Smooth muscle cell (in vitro differentiated cells): Measurements from ENCODE around the gene ZNF391. TPM values are rescaled to one million over a fixed set of nuclear protein-coding genes. Genes with fewer than 3 reads are reported as not detected.
"Not testable (repeated sequence)": the region's sequence is repeated elsewhere in the genome, so short reads cannot be mapped to it uniquely, and the experiment has no call there.

ENCODE experiments used
- DNase-seq: peaks from one replicate; lab custom pipeline; 2025; ENCODE audit not compliant: unreplicated experiment; lab: John Stamatoyannopoulos, UW
- H2AFZ ChIP-seq: fragments of 200-600 bp; sonication (generic); 2 replicates; pipeline ENCODE4 v1.6.0; 2016; ENCODE audit warnings: antibody characterized with exemption, low read depth, mild to moderate bottlenecking
- H3F3A ChIP-seq: fragments of 200-600 bp; sonication (generic); 2 replicates; pipeline ENCODE4 v1.6.0; 2017; ENCODE audit warnings: antibody characterized with exemption, low read depth
- H3K27ac ChIP-seq: fragments of 200-600 bp; sonication (generic); 2 replicates; pipeline ENCODE4 v1.5.1; 2016; ENCODE audit warnings: low read depth, mild to moderate bottlenecking
- H3K27me3 ChIP-seq: fragments of 200-600 bp; sonication (generic); 2 replicates; pipeline ENCODE4 v1.6.1; 2016; ENCODE audit warnings: low read depth, mild to moderate bottlenecking
- H3K36me3 ChIP-seq: fragments of 200-600 bp; sonication (generic); 2 replicates; pipeline ENCODE4 v1.5.1; 2016; ENCODE audit warnings: low read depth
- H3K4me1 ChIP-seq: fragments of 200-600 bp; sonication (generic); 2 replicates; pipeline ENCODE4 v1.5.1; 2016; ENCODE audit warnings: low read depth
- H3K4me2 ChIP-seq: fragments of 200-600 bp; sonication (generic); 2 replicates; pipeline ENCODE4 v1.6.0; 2016; ENCODE audit warnings: mild to moderate bottlenecking
- H3K4me3 ChIP-seq: fragments of 200-600 bp; sonication (generic); 2 replicates; pipeline ENCODE4 v1.5.1; 2016; ENCODE audit warnings: mild to moderate bottlenecking
- H3K79me2 ChIP-seq: fragments of 200-600 bp; sonication (generic); 2 replicates; pipeline ENCODE4 v1.6.0; 2016; ENCODE audit warnings: low read depth, mild to moderate bottlenecking
- H3K9ac ChIP-seq: fragments of 200-600 bp; sonication (generic); 2 replicates; pipeline ENCODE4 v1.6.0; 2016; ENCODE audit warnings: low read depth
- H3K9me3 ChIP-seq: fragments of 200-600 bp; sonication (generic); replicated peaks from 2 replicates; pipeline ENCODE4 v1.5.1; 2016; ENCODE audit warnings: low read depth
- H4K20me1 ChIP-seq: fragments of 200-600 bp; sonication (generic); 2 replicates; pipeline ENCODE4 v1.6.0; 2016; ENCODE audit warnings: low read depth
- WGBS: methylation state at CpG from one replicate; pipeline ENCODE4 v1.1.7; 2016; ENCODE audit warnings: low lambda C conversion rate; 5-methylcytosine and 5-hydroxymethylcytosine counted together
- polyA plus RNA-seq: library from polyadenylated mRNA; unstranded; fragments of >200 nt; fragmentation: Nextera tagmentation; extraction: Ambion mirVana; gene quantifications from 2 replicates; pipeline ENCODE4 v1.2.1, GENCODE V29; 2016
- total RNA-seq: library from RNA; depleted of rRNA; stranded (reverse); fragments of >200 nt; gene quantifications from 2 replicates; pipeline ENCODE4 v1.2.3, GENCODE V29; 2014
- TF ChIP-seq, protein P1 (sequence below): fragments of 200-600 bp; sonication (generic); IDR thresholded peaks from 2 replicates; pipeline ENCODE4 v1.5.1; 2017; ENCODE audit warnings: borderline replicate concordance, mild to moderate bottlenecking, antibody characterized with exemption; ENCODE audit not compliant: insufficient read depth, poor library complexity, severe bottlenecking

The ZNF391 gene
- total and polyA plus RNA-seq, 2 experiments from 2014 or later: 6.4 to 8.2 TPM

DNA sequence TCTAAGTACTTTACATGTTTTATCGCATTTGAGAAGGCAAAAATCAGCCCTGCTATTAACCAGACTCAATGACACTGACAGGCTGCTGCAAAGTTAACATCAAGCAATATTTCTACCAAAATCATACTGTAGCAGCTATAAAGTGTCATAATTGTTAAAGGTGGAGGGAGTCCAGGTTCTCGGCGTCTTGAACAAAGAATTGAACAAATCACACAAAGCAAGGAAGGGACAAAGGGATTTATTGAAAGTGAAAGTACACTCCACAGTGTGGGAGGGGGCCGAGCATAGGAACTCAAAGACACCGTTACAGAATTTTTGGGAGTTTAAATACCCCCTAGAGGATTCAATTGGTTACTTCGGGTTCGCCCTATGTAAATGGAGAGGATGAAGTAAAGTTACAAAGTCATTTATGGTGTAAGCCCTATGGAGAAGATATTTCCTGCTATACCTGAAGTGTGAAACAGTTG is 12.9 kb upstream of the ZNF391 start:
- Histone ChIP-seq H3K4me2 (peak overlapping the region; percentile 98), H3F3A (no peaks in the 10 kb centered on the region), H3K9me3 (no peaks in the 10 kb centered on the region), H2AFZ (peak overlapping the region; percentile 100), H3K36me3 (no peaks in the 10 kb centered on the region), H3K27ac (peak overlapping the region; percentile 5), H4K20me1 (no peaks in the 10 kb centered on the region), H3K27me3 (no peaks in the 10 kb centered on the region), H3K4me3 (peak overlapping the region; percentile 98), H3K9ac (no peak overlapping the region), H3K4me1 (peaks cover 6% of the 10 kb centered on the region), H3K79me2 (no peaks in the 10 kb centered on the region)
- WGBS: 38% methylated on average over 7 of the region's 7 CpGs
- DNase-seq: no peak
- TF ChIP-seq, protein P1, sequence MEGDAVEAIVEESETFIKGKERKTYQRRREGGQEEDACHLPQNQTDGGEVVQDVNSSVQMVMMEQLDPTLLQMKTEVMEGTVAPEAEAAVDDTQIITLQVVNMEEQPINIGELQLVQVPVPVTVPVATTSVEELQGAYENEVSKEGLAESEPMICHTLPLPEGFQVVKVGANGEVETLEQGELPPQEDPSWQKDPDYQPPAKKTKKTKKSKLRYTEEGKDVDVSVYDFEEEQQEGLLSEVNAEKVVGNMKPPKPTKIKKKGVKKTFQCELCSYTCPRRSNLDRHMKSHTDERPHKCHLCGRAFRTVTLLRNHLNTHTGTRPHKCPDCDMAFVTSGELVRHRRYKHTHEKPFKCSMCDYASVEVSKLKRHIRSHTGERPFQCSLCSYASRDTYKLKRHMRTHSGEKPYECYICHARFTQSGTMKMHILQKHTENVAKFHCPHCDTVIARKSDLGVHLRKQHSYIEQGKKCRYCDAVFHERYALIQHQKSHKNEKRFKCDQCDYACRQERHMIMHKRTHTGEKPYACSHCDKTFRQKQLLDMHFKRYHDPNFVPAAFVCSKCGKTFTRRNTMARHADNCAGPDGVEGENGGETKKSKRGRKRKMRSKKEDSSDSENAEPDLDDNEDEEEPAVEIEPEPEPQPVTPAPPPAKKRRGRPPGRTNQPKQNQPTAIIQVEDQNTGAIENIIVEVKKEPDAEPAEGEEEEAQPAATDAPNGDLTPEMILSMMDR: no peak

DNA sequence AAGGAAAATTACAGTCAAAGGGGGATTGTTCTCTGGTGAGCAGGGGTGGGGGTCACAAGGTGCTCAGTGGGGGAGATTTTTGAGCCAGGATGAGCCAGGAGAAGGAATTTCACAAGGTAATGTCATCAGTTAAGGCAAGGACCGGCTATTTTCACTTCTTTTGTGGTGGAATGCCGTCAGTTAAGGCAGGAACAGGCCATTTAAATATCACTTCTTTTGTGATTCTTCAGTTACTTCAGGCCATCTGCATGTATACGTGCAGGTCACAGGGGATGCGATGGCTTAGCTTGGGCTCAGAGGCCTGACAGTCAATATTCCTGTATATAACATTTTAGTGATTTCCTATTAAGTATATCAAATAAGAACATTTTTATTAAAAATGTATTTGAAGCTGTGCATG is 10.2 kb upstream of the ZNF391 start:
- H3K4me3 ChIP-seq, H3K4me1 ChIP-seq, H3K27me3 ChIP-seq, H3K36me3 ChIP-seq, DNase-seq, H3K27ac ChIP-seq, H2AFZ ChIP-seq, H3F3A ChIP-seq, H3K9ac ChIP-seq, H3K9me3 ChIP-seq, H4K20me1 ChIP-seq, H3K79me2 ChIP-seq, H3K4me2 ChIP-seq: not testable (repeated sequence)
- 29% methylated on average over 4 of the region's 4 CpGs for WGBS

DNA sequence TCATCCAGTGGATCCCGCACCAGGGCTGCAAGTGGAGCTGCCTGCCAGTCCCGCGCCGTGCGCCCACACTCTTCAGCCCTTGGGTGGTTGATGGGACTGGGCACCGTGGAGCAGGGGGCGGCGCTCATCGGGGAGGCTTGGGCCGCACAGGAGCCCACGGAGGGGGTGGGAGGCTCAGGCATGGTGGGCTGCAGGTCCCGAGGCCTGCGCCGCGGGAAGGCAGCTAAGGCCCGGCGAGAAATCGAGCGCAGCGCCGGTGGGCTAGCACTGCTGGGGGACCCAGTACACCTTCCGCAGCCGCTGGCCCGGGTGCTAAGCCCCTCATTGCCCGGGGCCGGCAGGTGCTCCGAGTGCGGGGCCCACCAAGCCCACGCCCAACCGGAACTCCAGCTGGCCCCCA is 7.6 kb upstream of the ZNF391 start:
- DNase-seq, H3K79me2 ChIP-seq, H4K20me1 ChIP-seq, H3K4me2 ChIP-seq, H2AFZ ChIP-seq, H3K27me3 ChIP-seq, H3F3A ChIP-seq, H3K9me3 ChIP-seq, H3K9ac ChIP-seq, H3K36me3 ChIP-seq, H3K4me3 ChIP-seq, H3K27ac ChIP-seq, H3K4me1 ChIP-seq: not testable (repeated sequence)
- 94% methylated on average over 8 of the region's 30 CpGs for WGBS

DNA sequence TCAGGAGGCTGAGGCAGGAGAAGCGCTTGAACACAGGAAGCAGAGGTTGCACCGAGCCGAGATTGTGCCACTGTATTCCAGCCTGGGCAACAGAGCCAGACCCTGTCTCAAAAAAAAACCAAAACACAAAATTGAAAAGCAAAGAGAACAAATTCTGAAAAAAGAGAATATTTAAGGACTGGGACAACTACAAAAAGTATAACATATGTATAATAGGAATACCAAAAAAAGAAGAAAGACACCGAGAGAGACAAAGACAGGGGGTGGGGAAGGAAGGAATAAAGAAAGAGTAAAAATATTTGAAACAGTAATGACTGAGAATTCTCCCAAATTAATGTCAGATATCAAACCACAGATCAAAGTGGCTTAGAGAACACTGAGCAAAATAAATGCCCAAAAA is 5.5 kb upstream of the ZNF391 start:
- H3K79me2 ChIP-seq: no peaks in the 10 kb centered on the region
- TF ChIP-seq, protein P1: no peak
- no peak overlapping the region for H3K27ac ChIP-seq
- no peaks in the 10 kb centered on the region for H3K9me3 ChIP-seq
- no peak overlapping the region for H3K9ac ChIP-seq
- no peak overlapping the region for H3K4me3 ChIP-seq
- H2AFZ ChIP-seq: no peak overlapping the region
- H3F3A ChIP-seq: no peaks in the 10 kb centered on the region
- no peak overlapping the region for H3K4me2 ChIP-seq
- 90% methylated on average over 4 of the region's 4 CpGs for WGBS
- H3K4me1 ChIP-seq: peaks cover 2% of the 10 kb centered on the region
- H3K36me3 ChIP-seq: no peaks in the 10 kb centered on the region
- H4K20me1 ChIP-seq: no peaks in the 10 kb centered on the region
- no peak for DNase-seq
- no peaks in the 10 kb centered on the region for H3K27me3 ChIP-seq

DNA sequence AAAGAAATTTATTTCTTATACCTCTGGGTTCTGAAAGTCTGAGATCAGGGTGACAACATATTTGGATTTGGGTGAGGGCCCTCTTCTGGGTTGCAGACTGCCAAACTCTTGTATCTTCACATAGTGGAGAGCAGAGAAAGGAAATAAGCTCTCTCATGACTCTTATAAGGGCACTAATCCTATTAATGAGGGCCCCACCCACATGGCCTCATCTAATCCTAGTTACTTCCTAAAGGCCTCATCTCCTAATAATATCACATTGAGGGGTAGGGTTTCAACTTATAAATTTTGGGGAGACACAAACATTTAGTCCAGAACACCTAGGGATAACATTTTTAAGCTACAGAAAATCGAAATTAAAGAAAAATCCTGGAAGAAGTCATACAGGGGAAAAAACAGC is 5.1 kb upstream of the ZNF391 start:
- Histone ChIP-seq H3F3A (no peaks in the 10 kb centered on the region), H3K4me1 (peaks cover 4% of the 10 kb centered on the region), H2AFZ (no peak overlapping the region), H3K27ac (no peak overlapping the region), H3K4me3 (no peak overlapping the region), H3K9ac (no peak overlapping the region), H3K79me2 (no peaks in the 10 kb centered on the region), H3K9me3 (no peaks in the 10 kb centered on the region), H3K27me3 (no peaks in the 10 kb centered on the region), H3K4me2 (no peak overlapping the region), H4K20me1 (no peaks in the 10 kb centered on the region), H3K36me3 (no peaks in the 10 kb centered on the region)
- no peak for DNase-seq
- 83% methylated on average over 1 of the region's 1 CpG for WGBS
- TF ChIP-seq, protein P1: no peak
